ENCODE results near the gene TMEM185A.
"Not testable (repeated sequence)": the region's sequence is repeated elsewhere in the genome, so short reads cannot be mapped to it uniquely, and the experiment has no call there.

DNA sequence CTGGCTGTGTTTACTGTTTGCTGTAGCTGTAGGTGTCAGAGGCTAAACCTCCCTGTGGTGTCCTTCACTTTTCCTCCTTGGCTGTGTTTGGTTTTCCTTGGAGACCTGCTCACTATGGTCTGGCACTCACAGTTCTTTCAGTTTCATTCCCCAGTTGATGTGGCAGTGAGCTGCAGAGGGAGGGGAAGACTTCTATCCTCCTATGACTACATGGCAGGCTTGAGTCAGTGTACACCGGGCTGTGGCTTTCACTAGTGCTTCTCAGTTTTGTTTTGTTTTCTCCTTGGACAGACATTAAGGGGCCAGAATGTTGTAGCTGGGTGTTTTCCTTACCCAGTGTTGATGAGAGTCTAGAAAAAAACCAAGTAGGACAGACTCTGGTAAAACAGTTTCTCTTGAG is 58.1 kb downstream of the TMEM185A start:
- TF ChIP-seq EZH2phosphoT487 (IDR thresholded peaks at IDR 0.05; ENCODE audit: insufficient read depth, low read depth); EZH2 (IDR thresholded peaks at IDR 0.05; ENCODE audit: insufficient read depth, poor library complexity, severe bottlenecking): not testable (repeated sequence)

Measured in GM23248 (cell line).